ENCODE measurements around the gene AFAP1L2.

Gene AFAP1L2

GRCh38 chr10:114272696-114273095, 131.6 kb downstream of the AFAP1L2 start:
- DNase-seq (ENCODE audit: low read depth in 2 of 2) = no peak

GRCh38 chr10:114271779-114272167, 132.5 kb downstream of the AFAP1L2 start:
- no peak for DNase-seq (ENCODE audit: low read depth in 2 of 2)

GRCh38 chr10:114271075-114271778, 133.1 kb downstream of the AFAP1L2 start:
- no peak for DNase-seq (ENCODE audit: low read depth in 2 of 2)

- DNase-seq (ENCODE audit: low read depth in 2 of 2) = no peak
Measured at GRCh38 chr10:114266521-114266920, 137.8 kb downstream of the AFAP1L2 start.

- DNase-seq (ENCODE audit: low read depth in 2 of 2) = no peak
Measured at GRCh38 chr10:114265392-114266053, 138.8 kb downstream of the AFAP1L2 start.

GRCh38 chr10:114262496-114262895, 141.8 kb downstream of the AFAP1L2 start:
- no peak for DNase-seq (ENCODE audit: low read depth in 2 of 2)

- DNase-seq (ENCODE audit: low read depth in 2 of 2) = no peak
Measured at GRCh38 chr10:114261076-114261475, 143.2 kb downstream of the AFAP1L2 start.

GRCh38 chr10:114260366-114260765, 143.9 kb downstream of the AFAP1L2 start:
- DNase-seq (ENCODE audit: low read depth in 2 of 2) = no peak

- DNase-seq (ENCODE audit: low read depth in 2 of 2) = no peak
Measured at GRCh38 chr10:114259824-114260223, 144.5 kb downstream of the AFAP1L2 start.

GRCh38 chr10:114258274-114258840, 145.9 kb downstream of the AFAP1L2 start:
- no peak for DNase-seq (ENCODE audit: low read depth in 2 of 2)

GRCh38 chr10:114257498-114257897, 146.8 kb downstream of the AFAP1L2 start:
- no peak for DNase-seq (ENCODE audit: low read depth in 2 of 2)

- DNase-seq (ENCODE audit: low read depth in 2 of 2) = no peak
Measured at GRCh38 chr10:114256822-114257221, 147.5 kb downstream of the AFAP1L2 start.

- DNase-seq (ENCODE audit: low read depth in 2 of 2) = no peak
Measured at GRCh38 chr10:114256008-114256765, 148.1 kb downstream of the AFAP1L2 start.

- DNase-seq (ENCODE audit: low read depth in 2 of 2) = no peak
Measured at GRCh38 chr10:114255227-114255626, 149.1 kb downstream of the AFAP1L2 start.

- DNase-seq (ENCODE audit: low read depth in 2 of 2) = no peak
Measured at GRCh38 chr10:114252883-114253282, 151.4 kb downstream of the AFAP1L2 start.

- no peak for DNase-seq (ENCODE audit: low read depth in 2 of 2)
Measured at GRCh38 chr10:114252092-114252491, 152.2 kb downstream of the AFAP1L2 start.

- no peak for DNase-seq (ENCODE audit: low read depth in 2 of 2)
Measured at GRCh38 chr10:114250716-114251115, 153.6 kb downstream of the AFAP1L2 start.

- DNase-seq (ENCODE audit: low read depth in 2 of 2) = no peak
Measured at GRCh38 chr10:114250236-114250635, 154.1 kb downstream of the AFAP1L2 start.

- no peak for DNase-seq (ENCODE audit: low read depth in 2 of 2)
Measured at GRCh38 chr10:114246679-114247305, 157.5 kb downstream of the AFAP1L2 start.

- DNase-seq (ENCODE audit: low read depth in 2 of 2) = no peak
Measured at GRCh38 chr10:114245121-114245791, 159.0 kb downstream of the AFAP1L2 start.
